Chondrocyte (in vitro differentiated cells): ENCODE data around the gene RPS19. TPM values are rescaled to one million over a fixed set of nuclear protein-coding genes. Genes with fewer than 3 reads are reported as not detected.

ENCODE experiments used
- DNase-seq: peaks from one replicate; pipeline ENCODE4 v3.0.0; 2021; ENCODE audit warnings: mixed read lengths, low spot score
- H3K27ac Mint-ChIP-seq: one replicate; pipeline ENCODE4 v1.8.0; 2021; ENCODE audit warnings: mild to moderate bottlenecking, moderate library complexity, mixed read lengths; ENCODE audit not compliant: unreplicated experiment
- H3K27me3 Mint-ChIP-seq: 2 replicates; pipeline ENCODE4 v1.8.0; 2021; ENCODE audit warnings: low read depth, mixed read lengths
- H3K36me3 Mint-ChIP-seq: 2 replicates; pipeline ENCODE4 v1.8.0; 2021; ENCODE audit warnings: low read depth, mixed read lengths
- H3K4me1 Mint-ChIP-seq: 2 replicates; pipeline ENCODE4 v1.8.0; 2021; ENCODE audit warnings: low read depth, mild to moderate bottlenecking, mixed read lengths
- H3K4me3 Mint-ChIP-seq: one replicate; pipeline ENCODE4 v1.8.0; 2021; ENCODE audit warnings: mild to moderate bottlenecking, moderate library complexity, mixed read lengths; ENCODE audit not compliant: unreplicated experiment
- H3K9me3 Mint-ChIP-seq: 2 replicates; pipeline ENCODE4 v1.8.0; 2021; ENCODE audit warnings: low read depth, mixed read lengths
- long read RNA-seq: library from polyadenylated mRNA; stranded (forward); transcript quantifications from one replicate; pipeline ENCODE4 v2.0.0, GENCODE V29; 2021
- total RNA-seq: library from RNA; stranded (reverse); gene quantifications from 3 replicates; pipeline ENCODE4 v1.2.1, GENCODE V29; 2021
- TF ChIP-seq, protein P1 (sequence below): fragments of 200-600 bp; sonication (generic); IDR thresholded peaks from 2 replicates; pipeline ENCODE4 v1.5.0; 2021; ENCODE audit warnings: antibody characterized with exemption, mild to moderate bottlenecking, moderate library complexity

Gene RPS19
- total RNA-seq, result 1,424 to 1,797 TPM (median 1,457 TPM) in 3 replicates
- long read RNA-seq, transcript RPS19-202 (6 exons, 526 nt), result minor isoform, 9 of 1,100 reads
- long read RNA-seq, transcript RPS19-206 (6 exons, 2,359 nt), result major isoform, 997 of 1,100 reads
- long read RNA-seq, transcript RPS19-207 (6 exons, 668 nt), result minor isoform, 5 of 1,100 reads
- long read RNA-seq, partial matches to known transcripts, result 86 of 1,100 reads
- long read RNA-seq, other reads (novel, unspliced or antisense), result 3 of 1,100 reads

GRCh38 chr19:41859618-41860418 is at the start of gene RPS19:
TSS of gene RPS19 (plus strand) at chr19:41860255. CDS start at chr19:41860775, 520 bp downstream.
- H3K36me3 Mint-ChIP-seq, result peaks cover 36% of the 10 kb centered on the region
- DNase-seq, result peak; percentile 98

GRCh38 chr19:41810301-41810700 is 49.8 kb upstream of the RPS19 start:
- Mint-ChIP-seq H3K4me3 (no peak overlapping the region), H3K36me3 (no peaks in the 10 kb centered on the region), H3K27me3 (peaks cover 21% of the 10 kb centered on the region), H3K27ac (no peak overlapping the region), H3K4me1 (no peaks in the 10 kb centered on the region), H3K9me3 (no peaks in the 10 kb centered on the region)
- no peak for DNase-seq
- TF ChIP-seq, protein P1, sequence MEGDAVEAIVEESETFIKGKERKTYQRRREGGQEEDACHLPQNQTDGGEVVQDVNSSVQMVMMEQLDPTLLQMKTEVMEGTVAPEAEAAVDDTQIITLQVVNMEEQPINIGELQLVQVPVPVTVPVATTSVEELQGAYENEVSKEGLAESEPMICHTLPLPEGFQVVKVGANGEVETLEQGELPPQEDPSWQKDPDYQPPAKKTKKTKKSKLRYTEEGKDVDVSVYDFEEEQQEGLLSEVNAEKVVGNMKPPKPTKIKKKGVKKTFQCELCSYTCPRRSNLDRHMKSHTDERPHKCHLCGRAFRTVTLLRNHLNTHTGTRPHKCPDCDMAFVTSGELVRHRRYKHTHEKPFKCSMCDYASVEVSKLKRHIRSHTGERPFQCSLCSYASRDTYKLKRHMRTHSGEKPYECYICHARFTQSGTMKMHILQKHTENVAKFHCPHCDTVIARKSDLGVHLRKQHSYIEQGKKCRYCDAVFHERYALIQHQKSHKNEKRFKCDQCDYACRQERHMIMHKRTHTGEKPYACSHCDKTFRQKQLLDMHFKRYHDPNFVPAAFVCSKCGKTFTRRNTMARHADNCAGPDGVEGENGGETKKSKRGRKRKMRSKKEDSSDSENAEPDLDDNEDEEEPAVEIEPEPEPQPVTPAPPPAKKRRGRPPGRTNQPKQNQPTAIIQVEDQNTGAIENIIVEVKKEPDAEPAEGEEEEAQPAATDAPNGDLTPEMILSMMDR, result no peak

More at GRCh38 chr19:41859618-41860418, at the start of gene RPS19:
- Mint-ChIP-seq H3K4me1 (peaks cover 45% of the 10 kb centered on the region), H3K27ac (peak within 1 kb of the TSS; percentile 99), H3K9me3 (no peaks in the 10 kb centered on the region), H3K4me3 (peak within 1 kb of the TSS; percentile 96), H3K27me3 (peaks cover 9% of the 10 kb centered on the region)
- TF ChIP-seq, protein P1, result peak; percentile 78

DNA sequence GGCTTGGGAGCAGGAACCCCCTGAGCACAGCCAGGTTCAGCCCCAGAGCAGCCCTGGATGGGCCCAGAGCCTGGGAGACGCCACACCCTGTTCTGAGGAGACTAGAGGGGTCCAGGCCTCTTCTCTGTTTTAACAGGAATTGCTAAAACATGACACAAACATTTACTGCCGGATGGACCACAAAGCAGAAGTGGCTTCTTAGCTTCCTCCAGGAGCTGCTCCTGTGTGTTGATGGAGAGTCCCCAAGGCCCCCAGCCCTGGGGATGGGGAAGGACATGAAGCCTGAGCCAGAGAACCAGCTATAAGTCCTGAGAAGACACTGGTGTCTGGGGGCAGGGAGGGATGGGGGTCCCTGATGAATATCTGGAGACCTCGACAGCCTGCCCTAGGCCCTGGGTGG is 49.0 kb upstream of the RPS19 start:
- TF ChIP-seq, protein P1, result no peak
- Mint-ChIP-seq H3K36me3 (no peaks in the 10 kb centered on the region), H3K27ac (no peak overlapping the region), H3K4me3 (no peak overlapping the region), H3K9me3 (no peaks in the 10 kb centered on the region), H3K4me1 (no peaks in the 10 kb centered on the region), H3K27me3 (peaks cover 16% of the 10 kb centered on the region)
- DNase-seq, result no peak

DNA sequence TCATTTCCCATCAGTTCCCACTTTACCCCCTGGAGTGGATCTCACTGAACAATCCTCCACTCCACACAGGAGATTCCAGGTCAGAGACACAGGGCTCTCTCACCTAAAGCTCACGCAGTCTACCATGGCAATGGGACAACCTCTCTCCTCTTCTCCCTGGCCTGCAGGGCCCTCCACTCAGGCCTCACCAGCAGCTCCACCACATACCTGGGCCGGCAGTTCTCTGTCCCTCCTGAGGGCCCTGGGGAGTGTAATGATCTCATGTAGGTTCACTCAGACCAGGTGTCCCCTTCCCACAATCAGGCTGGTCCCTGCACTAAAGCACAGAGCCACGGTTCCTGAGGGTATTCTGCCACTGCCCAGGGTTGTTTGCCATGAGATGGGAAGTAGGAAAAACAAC is 48.1 kb upstream of the RPS19 start:
- Mint-ChIP-seq H3K36me3 (no peaks in the 10 kb centered on the region), H3K27ac (no peak overlapping the region), H3K9me3 (no peaks in the 10 kb centered on the region), H3K4me3 (no peak overlapping the region), H3K27me3 (peaks cover 16% of the 10 kb centered on the region), H3K4me1 (no peaks in the 10 kb centered on the region)
- DNase-seq, result no peak
- TF ChIP-seq, protein P1, result no peak

- H3K4me1 Mint-ChIP-seq, result no peaks in the 10 kb centered on the region
- peaks cover 17% of the 10 kb centered on the region for H3K27me3 Mint-ChIP-seq
- peak; percentile 59 for DNase-seq
- H3K36me3 Mint-ChIP-seq, result no peaks in the 10 kb centered on the region
- no peak overlapping the region for H3K27ac Mint-ChIP-seq
- TF ChIP-seq, protein P1, result no peak
- no peak overlapping the region for H3K4me3 Mint-ChIP-seq
- H3K9me3 Mint-ChIP-seq, result no peaks in the 10 kb centered on the region
These were observed 46.1 kb upstream of the RPS19 start for GRCh38 chr19:41813911-41814310.
